A549 (cell line): ENCODE results near the gene CARD14. TPM values are rescaled to one million over a fixed set of nuclear protein-coding genes. Genes with fewer than 3 reads are reported as not detected.

Source experiments
- ATAC-seq, 2 experiments: fragments of 200-7000 bp in 1 of 2; fragments of >200 bp in 1 of 2; cut with Nextera tagmentation in 1 of 2; cut with Tn5 transposase in 1 of 2; 3 replicates each; pipeline versions ENCODE4 v1.8.0 to v1.9.1; 2018 to 2020; ENCODE audit warnings: mild to moderate bottlenecking in 1 of 2, moderate library complexity in 1 of 2
- CTCF ChIA-PET: fragments of 300-600 bp; sonication (Branson Sonifier 250); formaldehyde crosslinking; extraction: SDS; loops from one replicate; lab custom pipeline; 2021; ENCODE audit warnings: antibody characterized with exemption, inconsistent platforms; lab: Yijun Ruan, JAX
- POLR2A ChIA-PET: fragments of 350-600 bp; formaldehyde crosslinking; extraction: SDS; loops from one replicate; lab custom pipeline; 2021; ENCODE audit warnings: antibody characterized with exemption, inconsistent platforms; lab: Yijun Ruan, JAX
- DNase-seq, 2 experiments: peaks; one replicate each; pipeline versions ENCODE4 v3.0.0 to v3.0.0-alpha.2; 2011 to 2016; ENCODE audit warnings: low read depth in 1 of 2, low spot score in 1 of 2
- FAIRE-seq: peaks from 2 replicates; lab custom pipeline; 2011; peaks lifted over from hg19 to GRCh38; lab: Jason Lieb, UNC
- H3K27ac ChIP-seq, 2 experiments: fragments of >200 bp; sonication (Bioruptor Twin); formaldehyde crosslinking; 3 replicates each; pipeline ENCODE4 v1.5.1; 2016 to 2017
- H3K4me1 ChIP-seq: fragments of >200 bp; sonication (Bioruptor Twin); formaldehyde crosslinking; 3 replicates; pipeline ENCODE4 v1.6.1; 2016
- H3K4me2 ChIP-seq: fragments of >200 bp; sonication (Bioruptor Twin); formaldehyde crosslinking; 3 replicates; pipeline ENCODE4 v1.6.1; 2016
- H3K4me3 ChIP-seq: fragments of >200 bp; sonication (Bioruptor Twin); formaldehyde crosslinking; 3 replicates; pipeline ENCODE4 v1.5.1; 2016
- H3K9me3 ChIP-seq: fragments of >200 bp; sonication (Bioruptor Twin); formaldehyde crosslinking; 3 replicates; pipeline ENCODE4 v1.6.1; 2016
- ATOH8 ChIP-seq: fragments of 250-450 bp; sonication (Bioruptor Pico); IDR thresholded peaks from 2 replicates; pipeline ENCODE4 v1.5.0; 2020; ENCODE audit warnings: low read depth, mild to moderate bottlenecking, moderate library complexity
- BHLHE40 ChIP-seq: IDR thresholded peaks from 2 replicates; pipeline ENCODE4 v1.6.1; 2012; ENCODE audit warnings: low read depth, low read length, inconsistent platforms
- CHD4 ChIP-seq: fragments of 200-600 bp; sonication (generic); IDR thresholded peaks from 2 replicates; pipeline ENCODE4 v1.6.1; 2016; ENCODE audit warnings: antibody characterized with exemption, mild to moderate bottlenecking, borderline replicate concordance
- CTCF ChIP-seq: fragments of >200 bp; sonication (Bioruptor Twin); formaldehyde crosslinking; IDR thresholded peaks from 3 replicates; pipeline ENCODE4 v1.5.1; 2016
- EHMT2 ChIP-seq: fragments of 200-600 bp; sonication (generic); IDR thresholded peaks from 2 replicates; pipeline ENCODE4 v1.6.1; 2016; ENCODE audit warnings: antibody characterized with exemption, low read depth, mild to moderate bottlenecking, moderate library complexity
- FOXS1 ChIP-seq: fragments of 250-450 bp; sonication (Bioruptor Pico); IDR thresholded peaks from 2 replicates; pipeline ENCODE4 v1.5.0; 2020; ENCODE audit warnings: mild to moderate bottlenecking, moderate library complexity
- HOXA7 ChIP-seq: fragments of 250-450 bp; sonication (Bioruptor Pico); IDR thresholded peaks from 2 replicates; pipeline ENCODE4 v1.5.0; 2020; ENCODE audit warnings: mild to moderate bottlenecking, moderate library complexity
- JUN ChIP-seq, 2 experiments: fragments of >200 bp; sonication (Bioruptor Twin); formaldehyde crosslinking; IDR thresholded peaks; 2 replicates in 1 of 2; 3 replicates in 1 of 2; pipeline ENCODE4 v1.6.1; 2016 to 2017
- NFE2L2 ChIP-seq: fragments of 150-350 bp; conservative IDR thresholded peaks from 2 replicates; pipeline ENCODE4 v1.6.1; 2014; ENCODE audit warnings: low read length
- RCOR1 ChIP-seq: fragments of 150-350 bp; IDR thresholded peaks from 2 replicates; pipeline ENCODE4 v1.6.1; 2014; ENCODE audit warnings: antibody characterized with exemption, low read length, low read depth
- RNF2 ChIP-seq: fragments of 200-600 bp; sonication (generic); IDR thresholded peaks from 2 replicates; pipeline ENCODE4 v1.6.1; 2016; ENCODE audit warnings: low read depth, mild to moderate bottlenecking, antibody characterized with exemption, moderate library complexity, borderline replicate concordance
- SMC3 ChIP-seq: fragments of >200 bp; sonication (Bioruptor Twin); formaldehyde crosslinking; IDR thresholded peaks from 3 replicates; pipeline ENCODE4 v1.6.1; 2018; ENCODE audit warnings: inconsistent platforms
- SREBF2 ChIP-seq: fragments of 450-650 bp; IDR thresholded peaks from 2 replicates; pipeline ENCODE4 v1.6.1; 2014; ENCODE audit warnings: mild to moderate bottlenecking, moderate library complexity
- TP53 ChIP-seq: fragments of 250-450 bp; sonication (Bioruptor Pico); IDR thresholded peaks from 2 replicates; pipeline ENCODE4 v1.5.0; 2021; ENCODE audit warnings: mild to moderate bottlenecking, moderate library complexity
- ZNF302 ChIP-seq: fragments of 250-450 bp; sonication (Bioruptor Pico); IDR thresholded peaks from 2 replicates; pipeline ENCODE4 v1.9.0; 2021; ENCODE audit warnings: inconsistent platforms, mild to moderate bottlenecking, moderate library complexity
- WGBS: methylation state at CpG from one replicate; pipeline ENCODE4 v1.1.6; 2017; ENCODE audit errors: missing lambda C conversion rate; 5-methylcytosine and 5-hydroxymethylcytosine counted together
- polyA plus RNA-seq, 4 experiments: library from polyadenylated mRNA; depleted of rRNA in 3 of 4; stranded (reverse); fragments of >200 nt; fragmentation: RNase III in 1 of 4; extraction: RNeasy Plus Mini Kit Qiagen cat#74134 plus additional on column Dnase treatment in 1 of 4; gene quantifications; 2 replicates in 3 of 4; 3 replicates in 1 of 4; pipeline ENCODE4 v1.2.3, GENCODE V29; 2011 to 2017
- TF ChIP-seq, protein P1 (sequence below): IDR thresholded peaks from 2 replicates; pipeline ENCODE4 v1.6.1; 2012
- TF ChIP-seq, protein P2 (sequence below): fragments of 250-450 bp; sonication (Bioruptor Pico); IDR thresholded peaks from 2 replicates; pipeline ENCODE4 v1.5.0; 2021; ENCODE audit warnings: mild to moderate bottlenecking, moderate library complexity, borderline replicate concordance
- TF ChIP-seq, protein P3 (sequence below): fragments of 200-600 bp; sonication (generic); IDR thresholded peaks from 2 replicates; pipeline ENCODE4 v1.6.1; 2016; ENCODE audit warnings: antibody characterized with exemption, mild to moderate bottlenecking, moderate library complexity

The CARD14 gene
- polyA plus RNA-seq, 2 of the 4 experiments (the other 2 are of a cell fraction): 0.17 to 0.18 TPM

GRCh38 chr17:80177986-80178595 is 8.3 kb downstream of the CARD14 start:
- WGBS: 84% methylated on average over 21 of the region's 21 CpGs
- Histone ChIP-seq H3K4me1 (peaks cover 11% of the 10 kb centered on the region), H3K9me3 (no peaks in the 10 kb centered on the region), H3K4me3 (no peak overlapping the region), H3K27ac (no peak overlapping the region), H3K4me2 (no peak overlapping the region)
- ChIA-PET CTCF (interaction anchor here (0.7 to 6.3 kb wide), 6 partner anchors 11 to 86 kb away, joined by 3 to 34 read pairs (median 4); no protein-coding TSS in a partner anchor), POLR2A (no interaction called here)
- ATAC-seq: no peak
- FAIRE-seq: no peak
- DNase-seq: no peak
- TF ChIP-seq EHMT2: no peak
- TF ChIP-seq, protein P1, sequence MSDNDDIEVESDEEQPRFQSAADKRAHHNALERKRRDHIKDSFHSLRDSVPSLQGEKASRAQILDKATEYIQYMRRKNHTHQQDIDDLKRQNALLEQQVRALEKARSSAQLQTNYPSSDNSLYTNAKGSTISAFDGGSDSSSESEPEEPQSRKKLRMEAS: no peak
- TF ChIP-seq JUN (IDR thresholded peaks at IDR 0.05): no peak
- no peak for TF ChIP-seq HOXA7 (CRISPR knock-in tag)
- no peak for TF ChIP-seq SREBF2
- TF ChIP-seq CTCF: no peak
- TF ChIP-seq, protein P2, sequence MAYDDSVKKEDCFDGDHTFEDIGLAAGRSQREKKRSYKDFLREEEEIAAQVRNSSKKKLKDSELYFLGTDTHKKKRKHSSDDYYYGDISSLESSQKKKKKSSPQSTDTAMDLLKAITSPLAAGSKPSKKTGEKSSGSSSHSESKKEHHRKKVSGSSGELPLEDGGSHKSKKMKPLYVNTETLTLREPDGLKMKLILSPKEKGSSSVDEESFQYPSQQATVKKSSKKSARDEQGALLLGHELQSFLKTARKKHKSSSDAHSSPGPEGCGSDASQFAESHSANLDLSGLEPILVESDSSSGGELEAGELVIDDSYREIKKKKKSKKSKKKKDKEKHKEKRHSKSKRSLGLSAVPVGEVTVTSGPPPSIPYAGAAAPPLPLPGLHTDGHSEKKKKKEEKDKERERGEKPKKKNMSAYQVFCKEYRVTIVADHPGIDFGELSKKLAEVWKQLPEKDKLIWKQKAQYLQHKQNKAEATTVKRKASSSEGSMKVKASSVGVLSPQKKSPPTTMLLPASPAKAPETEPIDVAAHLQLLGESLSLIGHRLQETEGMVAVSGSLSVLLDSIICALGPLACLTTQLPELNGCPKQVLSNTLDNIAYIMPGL (CRISPR knock-in tag): no peak
- no peak for TF ChIP-seq SMC3
- TF ChIP-seq TP53 (CRISPR knock-in tag): no peak

DNA sequence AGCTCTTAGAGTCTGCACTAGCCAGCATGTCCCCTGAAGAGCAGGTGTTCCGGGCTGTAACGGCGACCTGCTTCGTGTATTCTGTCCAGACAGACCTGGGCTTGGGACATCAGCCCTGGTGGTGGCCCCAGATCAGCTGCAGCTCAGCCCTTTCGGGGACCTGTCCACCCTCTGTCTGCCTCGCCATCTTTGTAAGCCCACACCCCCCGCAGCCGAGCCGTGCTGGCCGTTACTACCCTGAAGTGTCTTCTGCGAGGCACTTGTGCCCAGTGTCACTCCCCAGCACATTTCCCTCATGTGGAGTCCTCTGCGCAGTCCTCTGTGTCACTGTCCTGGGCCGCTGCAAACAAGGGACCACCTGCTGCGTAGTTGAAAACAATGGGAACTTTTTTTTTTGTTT is 10.4 kb downstream of the CARD14 start:
- 69% methylated on average over 14 of the region's 14 CpGs for WGBS

More for the DNA sequence above, 10.4 kb downstream of the CARD14 start:
- no peak overlapping the region for H3K4me3 ChIP-seq
- H3K4me2 ChIP-seq: no peak overlapping the region
- H3K27ac ChIP-seq: no peak overlapping the region
- CTCF ChIA-PET: interaction anchor here (1.3 to 6.3 kb wide), 3 partner anchors 9 to 79 kb away, joined by 3 to 34 read pairs (median 6); partner anchors contain the start of gene GAA
- no peak for ATAC-seq
- H3K4me1 ChIP-seq: peaks cover 6% of the 10 kb centered on the region
- no peak for DNase-seq
- POLR2A ChIA-PET: no interaction called here
- TF ChIP-seq ZNF302 (CRISPR knock-in tag): no peak
- TF ChIP-seq RNF2: no peak
- TF ChIP-seq ATOH8 (CRISPR knock-in tag): no peak
- no peak for TF ChIP-seq RCOR1
- TF ChIP-seq FOXS1: no peak
- TF ChIP-seq, protein P3, sequence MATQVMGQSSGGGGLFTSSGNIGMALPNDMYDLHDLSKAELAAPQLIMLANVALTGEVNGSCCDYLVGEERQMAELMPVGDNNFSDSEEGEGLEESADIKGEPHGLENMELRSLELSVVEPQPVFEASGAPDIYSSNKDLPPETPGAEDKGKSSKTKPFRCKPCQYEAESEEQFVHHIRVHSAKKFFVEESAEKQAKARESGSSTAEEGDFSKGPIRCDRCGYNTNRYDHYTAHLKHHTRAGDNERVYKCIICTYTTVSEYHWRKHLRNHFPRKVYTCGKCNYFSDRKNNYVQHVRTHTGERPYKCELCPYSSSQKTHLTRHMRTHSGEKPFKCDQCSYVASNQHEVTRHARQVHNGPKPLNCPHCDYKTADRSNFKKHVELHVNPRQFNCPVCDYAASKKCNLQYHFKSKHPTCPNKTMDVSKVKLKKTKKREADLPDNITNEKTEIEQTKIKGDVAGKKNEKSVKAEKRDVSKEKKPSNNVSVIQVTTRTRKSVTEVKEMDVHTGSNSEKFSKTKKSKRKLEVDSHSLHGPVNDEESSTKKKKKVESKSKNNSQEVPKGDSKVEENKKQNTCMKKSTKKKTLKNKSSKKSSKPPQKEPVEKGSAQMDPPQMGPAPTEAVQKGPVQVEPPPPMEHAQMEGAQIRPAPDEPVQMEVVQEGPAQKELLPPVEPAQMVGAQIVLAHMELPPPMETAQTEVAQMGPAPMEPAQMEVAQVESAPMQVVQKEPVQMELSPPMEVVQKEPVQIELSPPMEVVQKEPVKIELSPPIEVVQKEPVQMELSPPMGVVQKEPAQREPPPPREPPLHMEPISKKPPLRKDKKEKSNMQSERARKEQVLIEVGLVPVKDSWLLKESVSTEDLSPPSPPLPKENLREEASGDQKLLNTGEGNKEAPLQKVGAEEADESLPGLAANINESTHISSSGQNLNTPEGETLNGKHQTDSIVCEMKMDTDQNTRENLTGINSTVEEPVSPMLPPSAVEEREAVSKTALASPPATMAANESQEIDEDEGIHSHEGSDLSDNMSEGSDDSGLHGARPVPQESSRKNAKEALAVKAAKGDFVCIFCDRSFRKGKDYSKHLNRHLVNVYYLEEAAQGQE: no peak
- no peak for TF ChIP-seq NFE2L2
- TF ChIP-seq CHD4: no peak
- TF ChIP-seq BHLHE40: no peak
- no peak for FAIRE-seq
- H3K9me3 ChIP-seq: no peaks in the 10 kb centered on the region
